HG03571 (cell line): ENCODE results near the gene SMCHD1.

ENCODE experiments used
- ATAC-seq: cut with Tn5 transposase; IDR thresholded peaks from one replicate; pipeline ENCODE4 v1.9.1; 2021; ENCODE audit not compliant: unreplicated experiment

Gene SMCHD1

DNA sequence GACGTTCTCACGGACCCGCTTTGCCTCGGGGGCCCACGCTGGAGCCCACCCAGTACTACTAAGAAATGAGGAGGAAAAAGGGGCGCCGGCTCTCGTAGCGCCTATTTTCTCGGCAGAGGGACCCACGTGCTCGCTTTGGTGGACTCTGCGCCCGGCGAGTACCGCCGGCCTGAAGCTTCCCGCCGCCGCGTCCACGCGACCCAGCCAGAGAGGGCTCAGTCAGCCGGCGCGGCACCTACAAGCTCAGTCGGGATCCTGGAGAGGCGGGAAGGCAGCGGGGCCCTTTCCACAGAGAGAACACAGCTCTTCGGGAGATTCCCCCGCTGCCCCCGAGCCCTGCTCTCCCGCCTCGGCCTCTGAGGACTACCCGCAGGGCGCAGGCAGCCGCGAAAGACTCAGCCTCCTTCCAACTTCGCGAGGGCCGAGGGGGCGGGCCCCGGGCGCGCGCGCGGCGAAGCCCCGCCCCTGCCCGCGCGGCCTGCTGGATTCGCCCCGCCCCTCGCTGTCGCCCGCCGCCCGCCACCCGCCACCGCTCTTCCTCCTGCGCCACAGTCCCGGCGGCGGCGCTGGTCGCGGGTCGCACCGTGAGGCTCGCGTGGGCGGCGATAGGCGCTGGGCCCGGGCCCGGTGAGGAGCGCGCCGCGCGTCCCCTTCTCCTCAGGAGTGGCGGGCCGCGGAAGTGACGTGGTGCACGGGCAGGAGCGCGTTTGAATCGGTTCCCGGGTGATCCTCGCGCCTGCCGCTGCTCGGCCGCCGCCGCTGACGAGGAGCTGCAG lies at the start of gene SMCHD1:
TSS of gene SMCHD1 (plus strand) at position 549 of the 776 bp plus-strand sequence. CDS start 350 bp downstream, outside the sequence.
- ATAC-seq: peak; percentile 56

DNA sequence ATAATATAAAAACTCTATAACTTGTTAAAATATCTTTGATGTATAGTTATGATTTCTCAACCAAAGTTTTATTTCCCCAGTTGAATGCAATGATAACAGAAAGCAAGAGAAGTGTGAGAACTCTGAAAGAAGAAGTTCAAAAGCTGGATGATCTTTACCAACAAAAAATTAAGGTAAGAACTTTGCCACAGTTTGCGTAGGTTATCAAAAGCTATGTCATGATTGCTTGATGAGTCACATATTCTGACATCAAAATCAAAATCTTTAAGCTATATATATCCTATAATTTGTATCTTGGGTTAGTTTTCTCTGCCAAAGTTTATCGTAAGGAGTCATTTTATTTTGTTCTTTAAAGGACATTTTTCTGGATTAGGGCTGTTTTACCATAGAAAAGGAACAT lies 49.2 kb upstream of the SMCHD1 start:
- no peak for ATAC-seq

DNA sequence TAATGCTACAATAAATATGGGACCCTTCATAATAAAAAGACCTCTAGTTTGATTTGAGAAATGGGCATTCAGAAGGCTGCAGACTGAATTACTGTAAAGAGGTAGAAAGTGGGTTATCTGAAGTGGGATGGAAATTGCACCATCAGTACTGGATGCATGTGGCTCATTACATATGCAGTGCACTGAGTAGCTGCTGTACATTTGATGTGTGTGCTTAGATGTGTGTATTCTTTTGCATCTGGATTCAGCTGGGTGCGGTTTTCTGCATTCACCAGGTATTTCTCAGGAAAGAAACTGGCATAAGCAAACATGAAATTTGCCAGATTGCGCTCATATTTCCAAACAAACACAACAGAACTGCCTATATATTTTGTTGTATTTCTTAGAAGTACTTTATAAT lies 45.9 kb upstream of the SMCHD1 start:
- no peak for ATAC-seq

DNA sequence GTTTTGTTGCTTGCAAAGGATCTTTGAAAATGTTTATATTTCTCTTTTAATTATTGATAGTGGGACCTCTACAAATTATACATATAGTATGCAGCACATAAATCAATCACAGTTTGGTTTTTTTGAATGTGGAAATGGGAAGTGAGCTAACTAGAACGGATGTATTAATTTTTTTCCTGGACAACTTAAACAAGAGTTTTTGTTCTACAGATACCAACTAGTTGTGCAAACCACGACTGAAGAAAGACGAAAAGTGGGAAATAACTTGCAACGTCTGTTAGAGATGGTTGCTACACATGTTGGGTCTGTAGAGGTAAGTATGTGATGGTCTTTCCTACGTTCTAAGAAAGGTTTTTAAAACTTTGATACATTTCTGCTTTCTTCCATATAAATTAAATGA lies 45.0 kb upstream of the SMCHD1 start:
- ATAC-seq: no peak

DNA sequence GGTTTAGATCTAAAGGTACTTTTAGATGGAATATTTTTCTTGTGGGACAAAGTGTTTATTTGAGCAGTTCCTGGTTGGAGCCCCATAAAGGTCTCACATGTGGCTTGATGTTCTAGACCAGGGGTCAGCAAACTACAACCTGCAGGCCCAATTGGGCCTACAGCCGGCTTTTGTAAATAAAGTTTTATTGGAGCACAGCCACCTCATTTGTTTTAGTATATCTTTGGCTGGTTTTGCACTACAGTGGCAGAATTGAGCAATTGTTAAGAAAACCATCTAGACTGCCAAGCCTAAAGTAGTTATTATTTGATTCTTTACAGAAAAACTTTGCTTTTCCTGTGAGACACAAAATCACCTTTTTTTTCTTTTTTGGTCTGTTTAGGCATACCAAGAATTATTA lies 42.5 kb upstream of the SMCHD1 start:
- no peak for ATAC-seq

DNA sequence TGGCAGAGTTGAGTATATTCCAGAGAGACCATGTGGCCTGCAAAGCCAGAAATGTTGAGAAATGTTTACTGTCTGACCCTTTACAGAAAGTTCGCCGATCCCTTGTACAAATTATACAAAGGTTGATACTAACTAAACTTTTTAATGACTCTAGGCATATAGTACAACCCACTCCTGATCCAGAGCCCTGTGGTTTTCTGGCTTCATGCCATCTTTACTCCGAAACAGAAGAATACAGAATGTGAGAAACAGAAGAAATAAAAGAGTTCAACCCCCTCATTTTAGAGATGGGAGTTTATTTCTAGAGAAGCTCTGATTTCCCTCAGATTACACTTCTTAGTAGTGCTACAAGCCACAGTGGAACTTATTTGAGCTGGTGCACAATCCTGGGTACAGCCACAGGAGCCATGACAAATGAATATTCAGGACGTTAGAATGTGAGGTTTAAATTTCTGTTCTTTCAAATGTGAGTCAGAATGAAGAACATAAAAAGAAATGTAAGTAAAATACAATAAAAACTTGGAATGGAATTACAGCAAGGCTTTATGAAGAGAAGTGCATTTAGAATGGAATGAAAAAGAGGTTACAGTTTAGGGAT lies 38.0 kb upstream of the SMCHD1 start:
- no peak for ATAC-seq

DNA sequence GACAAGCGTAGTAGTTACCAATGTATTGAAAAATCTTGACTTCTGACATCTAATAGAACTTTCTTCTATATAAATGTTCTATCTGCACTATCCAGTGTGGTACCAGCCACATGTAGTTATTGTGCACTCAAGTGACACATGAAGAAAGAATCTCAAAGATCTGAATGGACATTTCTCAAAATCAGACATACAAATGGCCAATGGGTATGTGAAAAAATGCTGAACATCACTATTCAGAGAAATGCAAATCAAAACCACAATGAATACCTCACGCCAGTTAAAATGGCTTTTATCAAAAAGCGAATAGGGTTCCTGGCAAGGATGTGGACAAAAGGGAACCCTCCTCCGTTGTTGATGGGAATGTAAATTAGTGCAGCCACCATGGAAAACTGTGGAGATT lies 37.5 kb upstream of the SMCHD1 start:
- ATAC-seq: no peak

DNA sequence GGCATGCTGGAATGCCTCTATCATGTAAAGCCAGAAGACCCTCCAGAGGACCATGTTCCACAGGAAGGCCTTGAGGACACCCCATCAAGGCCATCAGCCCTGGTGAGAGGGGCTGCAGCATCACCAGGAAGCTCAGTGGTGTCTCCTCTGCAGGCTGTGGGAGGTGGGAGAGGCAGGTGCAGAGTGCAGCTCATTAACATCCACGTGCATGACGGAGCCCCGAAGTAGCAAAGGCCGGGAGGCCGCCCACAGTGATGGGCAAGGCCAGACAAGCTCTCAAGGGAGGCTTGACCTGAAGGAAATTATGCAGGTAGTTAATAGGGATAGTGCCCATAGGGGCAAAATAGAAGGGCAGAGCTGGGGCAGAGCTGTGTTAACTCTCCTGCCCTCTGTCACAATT lies 30.3 kb upstream of the SMCHD1 start:
- ATAC-seq: no peak

DNA sequence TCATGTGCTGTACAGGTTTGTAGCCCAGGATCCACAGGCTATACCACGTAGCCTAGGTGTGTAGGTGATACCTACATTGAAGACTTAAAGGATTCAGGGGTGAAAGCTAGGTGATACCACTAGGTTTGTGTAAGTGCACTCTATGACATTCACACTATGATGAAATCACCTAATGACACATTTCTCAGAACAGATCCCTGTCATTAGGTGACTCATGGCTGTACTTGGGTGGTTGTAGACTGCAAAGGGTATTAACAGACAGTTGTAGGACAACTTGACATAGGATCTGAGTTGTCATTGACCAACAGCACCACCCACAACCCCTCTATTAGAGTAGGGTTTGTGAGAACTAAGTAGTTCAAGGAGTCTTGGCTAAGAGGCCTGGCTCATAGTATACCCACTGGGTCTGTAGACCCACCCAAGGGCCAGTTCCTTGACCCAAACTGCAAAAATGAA lies 27.7 kb upstream of the SMCHD1 start:
- no peak for ATAC-seq

DNA sequence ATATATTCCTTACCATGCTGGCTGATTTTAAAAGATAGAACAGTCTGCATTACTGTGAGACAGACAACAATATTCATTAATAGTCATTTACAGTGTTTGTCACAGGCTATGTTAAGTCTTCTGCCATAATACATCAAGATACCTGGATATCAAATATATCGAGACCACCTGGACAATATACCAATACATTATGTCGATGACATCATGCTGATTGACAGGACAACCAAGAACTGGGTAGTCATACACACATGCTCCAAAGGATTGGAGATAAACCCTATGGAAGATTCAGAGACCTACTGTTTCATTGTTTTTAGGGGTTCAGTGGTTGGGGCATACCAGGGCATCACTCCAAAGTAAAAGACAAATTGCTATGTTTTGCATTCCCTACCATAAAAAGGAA lies 26.5 kb upstream of the SMCHD1 start:
- ATAC-seq: no peak

DNA sequence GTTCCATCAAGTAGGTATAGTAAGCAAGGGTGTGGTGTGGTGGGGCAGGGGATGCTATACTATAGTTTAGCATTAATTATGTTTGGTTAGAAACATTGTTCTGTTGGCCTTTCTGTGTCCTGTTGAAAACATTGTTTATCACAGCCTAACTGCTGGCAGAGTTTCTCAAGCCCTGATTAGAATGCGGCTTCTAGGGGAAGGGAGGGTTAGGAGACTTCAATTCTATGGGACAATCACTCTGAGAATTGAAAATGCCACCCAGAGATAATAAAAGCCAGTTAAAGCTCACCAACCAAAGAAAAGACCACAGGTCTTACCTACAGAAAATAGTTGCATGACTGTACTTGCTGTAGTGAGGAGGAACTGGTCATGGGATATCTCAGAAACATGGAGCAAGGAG lies 19.9 kb upstream of the SMCHD1 start:
- no peak for ATAC-seq

DNA sequence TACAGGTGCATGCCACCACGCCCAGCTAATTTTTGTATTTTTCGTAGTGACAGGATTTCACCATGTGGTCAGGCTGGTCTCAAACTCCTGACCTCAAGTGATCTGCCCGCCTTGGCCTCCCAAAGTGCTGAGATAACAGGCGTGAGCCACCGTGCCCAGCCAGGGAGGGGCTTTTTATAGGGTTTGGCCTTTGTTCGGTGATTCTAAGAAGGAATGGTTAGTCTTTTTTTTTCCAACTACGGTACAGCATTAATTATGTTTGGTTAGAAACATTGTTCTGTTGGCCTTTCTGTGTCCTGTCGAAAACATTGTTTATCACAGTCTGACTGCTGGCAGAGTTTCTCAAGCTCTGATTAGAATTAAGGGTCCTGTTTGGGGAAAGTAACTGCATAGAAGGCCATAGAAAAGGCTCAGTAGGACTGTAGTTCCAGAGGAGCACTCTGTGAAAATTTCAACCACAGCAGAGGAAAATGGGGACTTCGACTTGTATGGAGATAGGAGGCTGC lies 19.3 kb upstream of the SMCHD1 start:
- no peak for ATAC-seq

DNA sequence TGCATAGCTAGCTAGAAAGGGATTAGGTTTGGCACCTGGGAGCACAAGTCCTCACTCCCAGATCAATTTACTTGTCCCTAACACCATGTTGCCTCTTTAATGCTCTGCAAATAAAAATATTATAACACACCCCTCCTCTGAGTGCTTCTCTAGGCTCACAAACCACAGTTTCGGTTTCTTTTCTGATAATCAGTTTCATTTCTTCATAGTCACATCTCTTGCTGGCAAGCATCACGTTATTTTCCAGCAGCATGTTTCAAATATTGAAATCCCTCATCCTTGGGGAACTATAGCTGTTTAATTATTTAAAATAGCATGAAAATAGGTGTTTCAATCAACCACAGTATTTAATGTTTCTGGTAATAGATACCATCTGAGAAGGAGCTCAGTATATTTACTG lies 13.9 kb upstream of the SMCHD1 start:
- peak; percentile 79 for ATAC-seq

DNA sequence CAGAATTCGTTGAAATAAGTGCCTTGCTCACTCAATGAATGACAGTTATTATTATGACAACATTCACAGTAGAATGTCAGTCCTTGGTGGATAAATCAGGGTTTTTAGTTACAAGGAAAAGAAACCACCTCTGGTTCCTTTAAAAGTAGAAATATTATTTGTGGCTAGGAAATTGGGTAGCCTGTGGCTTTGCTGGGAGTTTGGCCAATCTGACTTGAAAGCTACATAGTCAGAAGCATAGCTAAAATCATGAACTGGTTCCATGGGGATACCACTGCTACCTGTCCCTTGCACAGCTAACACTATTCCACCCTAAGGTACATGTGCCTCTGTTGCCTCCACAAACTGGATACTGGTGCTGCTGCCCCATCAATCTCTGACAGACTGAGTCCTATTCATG lies 12.8 kb upstream of the SMCHD1 start:
- no peak for ATAC-seq

DNA sequence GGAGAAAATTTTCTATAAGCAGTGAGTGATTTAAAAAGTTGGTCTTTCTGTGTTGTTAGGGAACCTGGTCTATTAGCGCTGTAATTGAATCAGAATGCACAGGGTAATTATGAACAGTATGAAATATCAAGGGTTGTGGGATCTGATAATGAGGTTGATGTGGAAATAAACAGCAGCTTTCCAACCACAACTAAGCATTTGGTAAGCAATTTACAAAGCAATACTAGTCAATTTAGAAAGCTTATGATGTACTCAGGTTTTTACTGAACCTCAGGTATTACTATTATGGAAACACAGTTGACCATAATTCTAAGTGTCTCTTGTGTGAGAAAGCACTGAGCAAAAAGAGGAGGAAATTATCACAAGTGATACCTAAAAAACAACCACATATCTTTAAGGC lies 11.0 kb upstream of the SMCHD1 start:
- no peak for ATAC-seq

DNA sequence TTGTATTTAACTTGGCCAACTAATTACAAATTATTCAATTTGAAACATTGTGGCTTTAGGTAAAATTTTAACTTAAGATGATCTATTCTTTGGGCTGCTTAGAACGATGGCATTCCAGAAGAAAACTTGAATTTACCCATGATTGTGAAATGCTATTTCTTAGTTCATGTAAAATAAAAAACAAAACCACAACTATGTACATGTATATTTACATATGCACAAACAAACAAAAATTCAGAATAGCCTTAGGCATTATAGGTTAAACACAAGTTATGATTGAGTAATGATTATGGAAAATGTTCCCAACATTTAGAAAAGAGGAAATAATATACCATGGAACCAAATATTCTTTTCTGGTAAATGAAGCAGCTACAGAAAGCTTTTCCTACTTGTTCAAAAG lies 3.5 kb upstream of the SMCHD1 start:
- no peak for ATAC-seq

DNA sequence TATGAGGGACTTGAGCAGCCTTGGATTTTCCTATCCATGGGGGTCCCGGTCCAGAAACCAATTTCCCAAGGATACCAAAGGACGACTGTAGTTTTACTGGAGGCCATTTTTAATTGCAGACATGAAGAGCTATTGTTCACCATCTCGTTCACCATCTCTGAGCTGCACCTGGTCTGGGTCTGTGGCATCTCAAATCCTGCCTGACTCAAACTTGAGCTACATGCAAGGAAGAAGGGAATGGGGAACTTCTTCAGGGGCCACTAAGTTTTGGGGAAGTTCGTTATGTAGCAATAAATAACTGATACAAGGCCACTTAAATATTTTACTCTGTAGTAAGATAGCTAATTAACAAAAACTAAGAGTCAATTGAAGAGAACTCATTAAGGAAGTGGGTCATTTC lies 2.1 kb upstream of the SMCHD1 start:
- no peak for ATAC-seq

DNA sequence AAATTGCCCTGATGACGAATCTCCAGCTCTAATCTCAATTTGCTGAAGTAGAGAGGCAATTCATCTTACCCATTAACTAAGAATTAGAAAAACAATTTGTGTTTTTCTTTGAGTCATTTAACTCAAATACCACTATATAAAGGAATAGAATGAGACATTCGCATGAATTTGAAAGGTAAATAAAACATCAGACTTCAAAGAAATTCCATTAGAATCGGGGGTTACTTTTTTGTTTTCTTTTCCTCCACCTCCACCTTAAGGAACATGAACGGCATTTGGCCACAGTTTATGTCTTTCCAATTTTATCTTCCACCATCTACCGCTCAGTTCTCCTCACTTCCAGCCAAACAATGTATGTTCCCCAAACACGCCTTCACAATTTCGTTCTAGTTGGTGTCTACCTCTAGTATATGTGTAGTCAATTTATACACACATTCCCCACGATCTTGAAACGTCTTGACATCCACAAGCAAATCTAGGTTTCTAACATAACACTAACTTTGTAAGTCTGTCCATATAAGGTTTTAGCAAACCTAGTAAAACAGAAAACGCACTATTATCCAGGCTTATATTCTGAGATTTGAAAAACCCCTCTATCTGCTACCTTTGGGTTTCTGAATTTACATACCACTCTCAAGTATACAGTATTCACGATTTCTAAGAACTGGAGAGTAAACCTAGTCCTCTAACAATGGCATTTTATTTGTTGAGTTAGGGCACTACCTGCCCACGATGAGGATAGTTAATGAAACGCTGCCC lies 1.2 kb upstream of the SMCHD1 start:
- no peak for ATAC-seq

DNA sequence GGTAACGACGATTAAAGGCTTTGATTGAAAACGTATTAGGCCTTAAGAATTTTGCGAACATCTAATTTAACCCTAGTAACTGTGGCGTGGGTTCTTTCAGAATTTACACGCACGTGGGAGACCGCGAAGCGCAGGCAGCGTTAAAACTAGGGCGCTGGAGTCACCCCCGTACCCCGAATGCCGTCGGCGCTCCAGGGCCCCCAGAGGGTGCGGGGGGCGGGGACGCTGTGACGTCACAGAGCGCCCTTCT lies 673 bp upstream of the SMCHD1 start:
- ATAC-seq: peak; percentile 30

DNA sequence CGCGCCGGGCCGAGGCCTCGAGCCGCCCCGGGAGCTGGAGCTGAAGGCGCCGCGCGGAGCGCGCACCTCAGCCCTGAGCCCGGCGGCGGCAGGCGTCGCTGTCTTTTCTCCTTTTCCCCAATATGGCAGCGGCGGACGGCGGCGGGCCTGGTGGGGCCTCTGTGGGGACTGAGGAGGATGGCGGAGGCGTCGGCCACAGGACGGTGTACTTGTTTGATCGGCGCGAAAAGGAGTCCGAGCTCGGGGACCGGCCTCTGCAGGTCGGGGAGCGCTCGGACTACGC lies 369 bp downstream of the SMCHD1 start:
- ATAC-seq: peak; percentile 24

DNA sequence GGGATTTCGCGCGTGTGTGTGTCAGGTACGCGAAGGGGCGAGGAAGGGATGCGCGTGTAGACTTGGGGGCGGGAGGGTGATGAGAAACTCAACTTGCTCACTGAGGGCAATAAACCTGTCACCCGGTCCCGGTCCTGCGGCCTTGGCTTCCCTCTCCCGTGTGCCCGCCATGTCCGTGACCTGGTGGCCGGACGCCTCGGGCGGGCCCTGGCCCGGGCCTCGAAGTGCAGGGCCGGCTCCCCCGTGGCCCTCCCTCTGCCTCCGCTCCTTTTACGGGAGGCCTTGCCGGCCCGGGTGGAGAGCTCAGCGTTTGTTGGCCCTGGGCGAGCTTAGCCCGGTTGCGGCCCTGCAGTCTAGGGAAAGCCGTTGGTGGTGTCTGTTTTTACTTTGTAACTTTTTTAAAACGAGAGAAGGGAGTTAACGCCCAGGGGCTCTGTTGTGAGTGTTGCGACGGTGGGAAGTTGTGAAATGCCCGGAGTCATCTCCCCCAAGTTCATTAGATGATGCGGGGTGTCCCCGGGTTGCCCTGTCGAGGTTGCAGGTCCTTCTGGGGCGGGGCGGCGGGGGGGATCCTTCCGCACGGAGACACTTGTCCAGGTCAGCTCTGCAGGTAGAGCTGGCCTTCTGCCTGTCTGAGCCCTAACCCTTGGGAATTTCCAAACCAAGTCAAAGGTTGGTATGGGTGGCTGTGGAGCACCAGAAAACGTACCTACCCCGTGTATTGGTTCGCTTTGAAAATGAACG lies 883 bp downstream of the SMCHD1 start:
- ATAC-seq: peak; percentile 8
